Stimulated activated CD8-positive, alpha-beta memory T cell treated with anti-CD3 and anti-CD28 coated beads, Interleukin-15, amount 100 ng/mL, for 48 hours (primary cell): ENCODE measurements around the gene CTPS2.

ENCODE experiments used
- DNase-seq, 2 donors: peaks; one replicate each; pipeline ENCODE4 v3.0.0-alpha.2; 2020; ENCODE audit warnings: low read depth in 2 of 2

Gene CTPS2

GRCh38 chrX:16714504-16714903, 2.0 kb upstream of the CTPS2 start:
- DNase-seq: no peak

GRCh38 chrX:16711893-16712547, 449 bp downstream of the CTPS2 start:
- no peak for DNase-seq

- DNase-seq: no peak
Observed at GRCh38 chrX:16711219-16711811, 1.2 kb downstream of the CTPS2 start.

GRCh38 chrX:16708016-16708415, 4.5 kb downstream of the CTPS2 start:
- no peak for DNase-seq

GRCh38 chrX:16705370-16705769, 7.1 kb downstream of the CTPS2 start:
- DNase-seq: no peak

GRCh38 chrX:16702700-16703599, 9.5 kb downstream of the CTPS2 start:
- no peak for DNase-seq

GRCh38 chrX:16700734-16701133, 11.7 kb downstream of the CTPS2 start:
- DNase-seq: no peak

GRCh38 chrX:16699389-16699788, 13.1 kb downstream of the CTPS2 start:
- DNase-seq: no peak

GRCh38 chrX:16696956-16697355, 15.5 kb downstream of the CTPS2 start:
- no peak for DNase-seq

GRCh38 chrX:16695079-16695676, 17.3 kb downstream of the CTPS2 start:
- peak; percentile 14 to 22 for DNase-seq

- DNase-seq: no peak
Observed at GRCh38 chrX:16687514-16687913, 25.0 kb downstream of the CTPS2 start.

- no peak for DNase-seq
Observed at GRCh38 chrX:16683007-16683664, 29.3 kb downstream of the CTPS2 start.

- no peak for DNase-seq
Observed at GRCh38 chrX:16678689-16679088, 33.8 kb downstream of the CTPS2 start.

GRCh38 chrX:16671005-16671404, 41.5 kb downstream of the CTPS2 start:
- DNase-seq: no peak

GRCh38 chrX:16666541-16666940, 45.9 kb downstream of the CTPS2 start:
- no peak for DNase-seq

- no peak for DNase-seq
Observed at GRCh38 chrX:16665089-16665488, 47.4 kb downstream of the CTPS2 start.

- no peak for DNase-seq
Observed at GRCh38 chrX:16664626-16665025, 47.8 kb downstream of the CTPS2 start.

GRCh38 chrX:16664074-16664473, 48.4 kb downstream of the CTPS2 start:
- no peak for DNase-seq

- DNase-seq: no peak
Observed at GRCh38 chrX:16662402-16662801, 50.1 kb downstream of the CTPS2 start.

GRCh38 chrX:16661495-16661894, 51.0 kb downstream of the CTPS2 start:
- DNase-seq: no peak

GRCh38 chrX:16659321-16659720, 53.1 kb downstream of the CTPS2 start:
- DNase-seq: no peak

- DNase-seq: no peak
Observed at GRCh38 chrX:16658284-16658683, 54.2 kb downstream of the CTPS2 start.
